Umbilical cord (tissue), 2 donors: ENCODE results near the gene CLK4. TPM values are rescaled to one million over a fixed set of nuclear protein-coding genes. Genes with fewer than 3 reads are reported as not detected.

ENCODE experiments used
- DNase-seq: peaks from one replicate; pipeline ENCODE4 v3.0.0-alpha.2; 2015; ENCODE audit warnings: low spot score
- total RNA-seq: library from RNA; depleted of rRNA; stranded (reverse); fragments of >200 nt; gene quantifications from one replicate; pipeline ENCODE4 v1.2.3, GENCODE V29; 2014; ENCODE audit warnings: low replicate concordance; ENCODE audit not compliant: insufficient read depth

Gene CLK4
- 73.4 TPM for total RNA-seq

- peak; percentile 96 for DNase-seq
These were observed at the start of gene CLK4 for GRCh38 chr5:178626484-178627258. Gene CLK4, minus strand, starts transcription at chr5:178627050. Its CDS starts 3,634 bp downstream, at chr5:178623416.

DNA sequence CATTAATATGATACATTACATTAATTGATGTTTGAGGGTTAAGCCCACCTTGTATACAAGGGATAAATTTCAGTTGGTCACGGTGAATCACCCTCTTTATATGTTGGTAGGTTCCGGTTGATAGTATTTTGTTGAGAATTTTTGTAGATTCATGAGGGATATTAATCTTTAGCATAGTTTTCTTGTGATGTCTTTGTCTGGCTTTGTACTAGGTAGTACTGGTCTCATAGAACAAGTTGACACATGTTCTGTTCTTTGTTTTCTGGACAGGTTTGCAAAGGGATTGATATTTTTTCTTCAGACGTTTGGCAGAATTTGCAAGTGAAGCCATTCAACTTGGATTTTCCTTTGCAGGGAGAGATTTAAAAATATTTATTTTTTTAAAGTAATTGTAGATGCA, 49.1 kb upstream of the CLK4 start:
- no peak for DNase-seq

GRCh38 chr5:178674334-178674733, 47.5 kb upstream of the CLK4 start:
- peak; percentile 20 for DNase-seq

- no peak for DNase-seq
These were observed 47.0 kb upstream of the CLK4 start for GRCh38 chr5:178673801-178674295.

DNA sequence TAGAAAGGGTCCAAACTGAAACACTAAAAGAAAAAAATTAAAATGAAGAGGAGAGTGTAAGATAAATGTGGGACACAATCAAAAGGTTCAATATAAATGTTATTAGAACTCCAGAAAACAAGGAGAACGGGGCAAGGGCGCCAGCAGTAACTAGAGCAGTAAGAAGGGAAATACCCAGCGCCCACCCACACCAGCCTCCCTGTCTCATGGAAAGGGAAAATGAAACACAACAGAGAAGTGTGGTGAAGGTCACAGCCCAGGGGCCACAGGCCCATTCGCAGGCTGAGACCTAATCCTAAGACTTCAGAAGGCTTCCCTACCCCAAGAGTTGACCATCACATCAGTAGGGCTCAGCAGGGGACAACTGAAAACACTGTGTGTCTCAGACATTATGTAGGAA, 45.8 kb upstream of the CLK4 start:
- DNase-seq = no peak

DNA sequence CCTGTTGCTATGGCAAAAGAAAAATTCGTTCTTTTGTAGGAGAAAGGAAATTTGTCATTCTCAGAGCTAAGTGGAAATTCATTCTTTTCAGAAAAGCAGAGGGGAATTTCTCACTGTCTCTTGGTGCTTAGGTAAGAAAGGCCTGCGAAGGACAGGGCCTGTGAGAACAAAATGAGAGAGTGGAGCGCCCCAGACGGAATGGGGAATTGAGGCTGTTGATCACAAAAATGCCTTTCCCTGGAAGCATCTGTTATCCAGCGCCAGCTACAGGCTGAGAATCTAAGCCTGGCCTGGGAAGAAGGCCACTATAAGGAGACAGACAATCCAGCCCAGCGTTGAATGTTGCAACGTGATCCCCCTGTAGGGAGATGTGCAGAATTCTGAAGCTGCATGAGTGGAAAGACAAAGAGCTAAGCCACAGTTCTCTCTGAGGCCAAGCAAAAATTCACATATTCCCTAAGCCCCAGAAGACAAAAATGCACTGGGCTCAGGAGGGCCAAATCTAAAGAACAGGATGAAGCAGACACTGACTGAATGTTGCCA, 44.8 kb upstream of the CLK4 start:
- peak; percentile 31 for DNase-seq

DNA sequence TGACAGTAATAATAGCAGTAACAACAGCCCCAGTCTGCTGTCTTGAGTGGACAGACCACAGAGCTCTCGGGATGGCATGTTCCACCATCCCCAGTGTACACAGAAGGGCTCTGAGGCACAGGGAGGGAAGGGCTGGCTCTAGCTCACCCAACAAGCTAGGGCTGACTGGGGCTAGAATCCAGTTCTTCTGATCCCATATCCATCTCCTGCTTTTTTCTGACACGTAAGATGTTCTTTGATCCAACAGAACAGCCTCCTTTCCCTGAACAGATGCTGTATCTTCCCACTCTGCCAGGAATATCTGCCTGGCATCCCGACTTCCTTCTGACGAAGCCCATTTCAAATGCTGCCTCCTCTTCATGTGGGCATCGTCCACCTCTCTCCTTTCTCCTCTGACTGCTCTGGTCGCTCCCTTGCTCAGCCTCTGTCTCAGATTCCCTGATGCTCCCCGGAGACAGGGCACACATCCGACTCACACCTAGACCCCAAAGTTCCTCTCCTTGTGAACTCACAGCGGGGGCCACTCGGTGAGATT, 43.6 kb upstream of the CLK4 start:
- DNase-seq = no peak

DNA sequence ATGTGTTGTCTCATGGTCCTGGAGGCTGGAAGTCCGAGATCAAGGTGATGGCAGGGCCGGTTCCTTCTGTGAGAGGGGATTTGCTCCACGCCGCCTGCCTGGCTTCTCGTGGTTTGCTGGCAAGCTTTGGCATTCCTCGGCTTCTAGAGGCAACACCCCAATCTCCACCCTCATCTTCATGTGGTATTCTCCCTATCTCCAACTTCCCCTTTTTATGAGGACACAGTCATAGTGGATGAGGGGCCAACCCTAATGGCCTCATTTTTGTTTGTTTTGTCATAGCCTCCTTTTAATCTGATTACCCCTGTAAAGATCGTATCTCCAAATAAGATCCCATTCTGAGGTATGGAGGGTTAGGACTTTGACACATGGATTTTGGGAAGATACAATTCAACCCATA, 41.7 kb upstream of the CLK4 start:
- no peak for DNase-seq

GRCh38 chr5:178667688-178668087, 40.8 kb upstream of the CLK4 start:
- DNase-seq = no peak

GRCh38 chr5:178667101-178667500, 40.3 kb upstream of the CLK4 start:
- DNase-seq = peak; percentile 84

- no peak for DNase-seq
These were observed 37.3 kb upstream of the CLK4 start for GRCh38 chr5:178664141-178664540.

DNA sequence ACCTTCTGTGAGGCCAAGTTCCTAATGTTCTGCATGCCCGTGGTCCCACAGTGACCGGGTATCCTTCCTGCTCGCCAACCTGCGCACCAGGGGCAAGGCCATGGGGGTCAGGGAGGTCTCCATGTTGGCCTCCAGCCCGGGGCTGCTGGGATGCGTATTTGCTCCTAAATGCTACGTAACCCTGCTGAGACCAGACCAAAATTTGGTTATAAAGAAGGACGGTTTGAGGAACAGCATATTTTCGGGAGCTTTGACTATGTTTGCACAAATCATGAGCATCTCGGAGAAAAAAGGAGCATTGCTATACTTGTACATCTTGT, 35.7 kb upstream of the CLK4 start:
- no peak for DNase-seq

DNA sequence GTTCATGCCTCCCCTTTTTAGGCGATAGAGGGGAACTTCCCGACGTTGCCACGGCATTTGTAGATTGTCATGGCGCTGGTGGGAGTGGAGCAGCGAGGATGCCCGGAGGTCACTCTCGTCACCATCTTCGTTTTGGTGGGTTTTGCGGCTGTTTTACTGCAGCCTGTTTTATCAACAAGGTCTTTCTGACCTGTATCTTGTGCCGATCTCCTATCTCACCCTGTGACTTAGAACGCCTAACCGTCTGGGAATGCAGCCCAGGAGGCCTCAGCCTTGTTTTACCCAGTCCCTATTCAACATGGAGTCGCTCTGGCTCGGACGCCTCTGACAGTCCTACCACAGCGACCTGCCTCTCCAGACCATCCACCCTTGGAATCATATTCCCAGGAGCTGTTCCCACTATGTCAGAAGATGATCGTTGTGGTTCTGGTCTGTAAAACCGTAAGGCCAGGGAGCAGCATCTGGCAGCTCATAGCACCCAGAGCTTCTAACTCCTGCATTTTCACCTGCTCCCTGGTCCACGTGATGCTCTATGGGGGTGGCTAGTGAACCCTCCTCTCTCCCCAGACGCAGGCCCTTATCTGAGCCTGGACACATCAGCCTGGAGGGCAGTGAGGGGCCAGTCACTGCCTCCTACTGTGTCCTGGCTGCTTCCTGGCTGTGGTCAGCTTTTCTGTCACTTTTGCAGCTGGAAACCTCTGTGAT, 35.1 kb upstream of the CLK4 start:
- no peak for DNase-seq

DNA sequence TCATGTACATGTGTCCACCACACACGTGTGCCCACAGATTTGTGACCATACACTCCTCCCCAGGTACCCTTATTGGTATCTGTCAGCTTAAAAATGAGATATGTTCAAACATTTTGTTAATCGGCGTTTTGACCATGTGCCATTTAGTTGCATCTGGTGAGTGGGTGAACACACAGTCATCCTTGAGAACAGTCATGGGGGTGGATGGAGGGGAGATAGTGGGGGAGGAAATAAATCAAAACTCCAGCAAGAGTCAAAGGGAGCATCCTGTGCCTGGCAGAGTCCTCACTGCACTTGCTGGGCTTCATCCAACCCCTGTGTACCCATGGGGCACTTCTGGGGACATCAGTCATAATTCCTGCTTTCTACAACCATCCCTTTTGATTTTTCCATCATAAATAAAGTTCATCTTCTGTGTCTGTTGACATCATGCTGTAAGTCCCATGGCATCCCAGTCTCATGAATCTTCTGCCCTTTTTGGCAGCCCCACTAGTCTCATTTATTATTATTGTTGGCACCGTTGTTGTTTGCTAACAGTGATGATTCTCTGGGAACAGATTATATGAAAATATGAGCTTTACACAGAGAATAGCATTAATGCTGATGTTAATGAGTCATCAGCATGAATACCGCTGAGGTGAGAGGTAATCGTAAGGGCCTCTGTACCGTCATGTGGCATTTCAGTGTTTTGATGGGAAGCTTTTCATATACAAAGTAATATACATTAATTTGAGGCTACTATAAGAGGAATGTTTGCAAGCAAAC, 24.4 kb upstream of the CLK4 start:
- peak; percentile 33 for DNase-seq

DNA sequence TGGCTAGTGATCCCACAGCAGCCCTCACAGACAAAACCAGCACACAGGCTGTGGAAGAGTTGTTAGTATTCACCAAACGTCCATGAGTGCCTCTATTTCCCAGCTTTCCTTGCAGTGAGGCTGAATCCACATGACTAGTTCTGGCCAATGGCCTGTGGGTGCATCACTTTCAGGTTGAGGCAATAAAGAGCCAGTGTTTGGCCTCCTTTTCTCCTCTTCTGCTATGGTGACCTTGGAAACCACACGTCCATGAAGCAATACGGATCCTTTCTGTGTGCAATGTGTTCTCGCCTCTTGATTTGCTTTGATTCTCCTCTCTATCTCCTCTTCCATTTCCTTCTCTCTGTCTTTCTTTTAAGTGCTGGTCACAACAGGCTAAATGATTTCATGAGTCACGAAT, 23.4 kb upstream of the CLK4 start:
- no peak for DNase-seq

DNA sequence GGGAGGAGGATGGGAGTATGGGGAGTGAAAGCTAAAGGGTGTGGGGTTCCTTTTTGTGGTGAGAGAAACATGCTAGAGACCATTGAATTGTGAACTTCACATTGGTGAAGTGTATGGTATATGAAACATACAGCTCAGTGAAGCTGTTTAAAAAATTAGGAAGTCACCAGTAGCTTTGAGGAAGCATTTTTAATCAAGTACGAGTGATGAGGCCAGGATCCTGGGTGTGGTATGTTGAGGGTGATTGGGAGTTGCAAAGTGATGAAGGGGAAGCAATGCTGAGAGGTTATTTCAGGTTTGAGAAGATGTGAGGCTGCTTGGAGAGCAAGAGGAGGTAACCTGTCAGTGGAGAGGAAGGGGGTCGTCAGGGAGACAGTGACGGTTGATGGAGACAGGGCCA, 22.7 kb upstream of the CLK4 start:
- DNase-seq = no peak

GRCh38 chr5:178644826-178645545, 18.1 kb upstream of the CLK4 start:
- no peak for DNase-seq

- DNase-seq = peak; percentile 40
These were observed 15.6 kb upstream of the CLK4 start for GRCh38 chr5:178642351-178642909.

DNA sequence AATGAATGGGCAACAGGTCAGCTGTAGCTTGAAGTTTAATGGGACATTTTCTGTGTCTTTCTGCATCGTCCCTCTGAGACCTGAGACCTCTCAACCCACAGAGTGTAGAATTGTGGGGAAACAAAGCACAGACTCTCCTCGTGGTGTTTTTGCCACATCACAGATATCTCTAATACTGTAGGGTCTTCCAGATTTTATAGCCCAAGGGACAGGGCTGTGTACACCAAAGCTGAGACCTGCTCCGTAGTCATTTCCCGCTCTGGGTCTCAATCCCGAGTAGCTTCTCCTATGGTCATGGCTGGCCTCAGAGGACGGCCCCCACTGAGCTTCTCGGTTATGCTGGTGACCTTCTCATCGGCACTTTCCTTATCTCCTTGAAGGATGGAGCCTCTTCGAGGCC, 14.9 kb upstream of the CLK4 start:
- DNase-seq = no peak

DNA sequence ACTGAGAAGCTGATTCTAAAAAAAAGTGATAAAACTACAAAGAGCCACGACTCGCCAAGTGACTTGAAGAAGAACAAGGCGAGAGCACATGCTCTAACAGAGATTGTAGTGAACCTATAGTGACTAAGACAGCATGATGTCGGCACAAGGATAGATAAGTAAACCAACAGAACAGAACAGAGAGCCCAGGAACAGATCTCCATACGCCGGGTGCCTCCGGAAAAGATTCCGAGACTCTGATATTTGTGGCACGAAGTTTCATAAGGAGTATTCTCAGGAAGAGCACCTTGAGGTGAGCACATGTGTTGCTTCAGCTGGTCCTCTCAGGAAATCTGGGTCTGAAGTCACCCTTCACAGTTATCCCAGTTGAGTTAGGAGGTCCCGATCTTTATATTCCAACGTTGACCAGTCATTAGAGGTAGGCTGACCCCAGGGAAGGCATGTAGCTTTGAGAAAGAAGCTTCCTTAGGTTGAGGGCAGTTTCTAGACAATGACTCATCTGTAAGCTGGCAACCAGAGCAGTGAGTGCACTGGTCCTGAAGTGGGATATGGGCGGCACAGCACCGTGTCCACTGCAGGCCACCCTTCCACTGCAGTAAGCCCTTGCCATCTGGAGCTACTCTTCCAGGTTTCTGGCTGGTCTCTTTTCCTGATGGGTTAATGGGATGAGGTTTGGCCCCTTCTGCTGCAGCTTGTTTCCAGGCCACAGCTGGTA, 13.6 kb upstream of the CLK4 start:
- DNase-seq = no peak
